SK-N-MC (cell line): ENCODE data around the gene GFOD1.

Experiments
- EZH2 ChIP-seq: fragments of 200-600 bp; sonication (generic); IDR thresholded peaks from one replicate; pipeline ENCODE4 v1.6.1; 2017; ENCODE audit warnings: antibody characterized with exemption
- POLR2AphosphoS5 ChIP-seq: IDR thresholded peaks from 2 replicates; pipeline ENCODE4 v1.6.1; 2012; ENCODE audit warnings: mild to moderate bottlenecking, low read depth, low read length, borderline replicate concordance

- no peak for TF ChIP-seq POLR2AphosphoS5
- no peak for TF ChIP-seq EZH2
These were observed 79.4 kb downstream of the GFOD1 start for GRCh38 chr6:13407709-13408695.
